ENCODE data around the gene KDM2B.

Gene KDM2B

GRCh38 chr12:121525411-121525810 lies 55.4 kb downstream of the KDM2B start:
- no peak for DNase-seq

GRCh38 chr12:121524196-121524916 lies 56.5 kb downstream of the KDM2B start:
- DNase-seq: no peak

- DNase-seq: no peak
Measured at GRCh38 chr12:121523741-121524140, 57.1 kb downstream of the KDM2B start.

DNA sequence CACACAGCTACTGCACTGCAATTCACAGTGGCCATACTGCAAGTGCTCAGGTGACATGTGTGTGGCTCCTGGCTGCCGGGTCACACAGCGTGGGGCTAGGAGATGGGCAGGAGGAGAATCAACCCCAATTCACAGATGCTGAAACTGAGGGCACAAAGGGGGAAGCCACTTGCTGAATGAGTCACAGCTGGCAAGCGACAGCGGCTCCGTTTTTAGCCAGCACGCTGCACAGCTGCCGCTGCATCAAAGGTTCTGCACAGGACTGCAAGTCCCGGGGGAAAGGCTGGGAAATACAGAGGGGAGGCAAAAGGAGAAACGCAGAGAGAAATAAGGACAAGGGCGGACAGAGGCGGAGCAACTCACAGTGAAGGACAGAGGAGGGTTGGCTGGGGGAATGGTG lies 57.9 kb downstream of the KDM2B start:
- DNase-seq: no peak

DNA sequence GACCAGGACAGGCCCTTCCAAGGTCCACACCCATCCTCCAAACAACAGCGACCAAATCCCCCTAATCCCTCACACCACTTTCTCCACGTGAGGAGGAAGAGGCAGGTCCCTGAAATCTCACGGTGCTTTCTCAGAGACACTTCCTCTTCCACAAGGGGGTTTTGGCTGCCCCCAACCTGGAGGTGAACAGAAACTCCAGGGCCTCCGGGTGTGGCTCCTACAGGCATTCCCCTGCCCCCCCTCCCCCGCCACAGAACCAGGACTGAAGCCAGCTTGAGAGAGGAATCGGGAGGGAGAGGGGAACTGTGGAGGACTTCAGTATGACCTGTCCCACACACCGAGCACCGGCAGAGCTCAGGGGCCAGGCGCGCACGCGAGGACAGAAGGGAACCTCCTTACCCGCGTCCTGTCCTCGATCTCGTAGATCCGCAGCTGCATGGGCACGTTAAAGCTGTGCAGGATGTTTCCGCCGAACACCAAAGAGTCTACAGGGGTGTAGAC lies 60.2 kb downstream of the KDM2B start:
- no peak for DNase-seq

DNA sequence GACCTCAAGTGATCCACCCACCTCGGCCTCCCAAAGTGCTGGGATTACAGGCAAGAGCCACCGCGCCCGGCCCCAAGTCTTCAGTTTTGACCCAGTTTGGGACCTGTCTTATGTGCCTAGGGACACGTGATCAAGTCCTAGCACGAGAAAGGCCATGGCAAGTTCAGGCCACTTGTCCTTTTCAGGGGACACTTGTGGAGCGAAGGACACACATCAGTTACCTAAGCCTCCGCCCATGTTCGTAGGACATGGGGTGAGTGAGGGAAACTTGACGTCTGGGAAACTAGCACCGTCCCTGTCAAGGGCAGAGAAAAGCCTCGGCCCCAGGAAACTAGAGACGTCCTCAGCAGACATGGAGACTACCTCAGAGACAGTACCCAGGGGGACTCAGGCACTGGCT lies 60.7 kb downstream of the KDM2B start:
- no peak for DNase-seq

DNA sequence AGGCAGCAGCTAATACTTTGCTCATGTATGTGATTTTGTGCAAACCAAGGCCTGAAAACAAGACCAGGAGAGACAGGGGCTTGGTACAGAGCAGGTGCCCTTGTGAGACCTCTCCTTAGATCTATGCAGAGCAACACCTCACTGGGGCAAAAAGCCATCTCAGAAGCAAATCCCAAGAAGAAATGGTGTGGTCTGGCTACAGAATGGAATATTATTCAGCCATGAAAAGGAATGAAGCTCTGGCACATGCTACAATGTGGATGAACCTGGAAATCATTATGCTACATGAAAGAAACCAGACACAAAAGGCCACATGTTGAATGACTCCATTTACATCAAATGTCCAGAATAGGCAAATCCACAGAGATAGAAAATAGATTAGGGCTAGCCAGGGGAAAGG lies 61.6 kb downstream of the KDM2B start:
- DNase-seq: no peak

GRCh38 chr12:121518656-121519055 lies 62.2 kb downstream of the KDM2B start:
- DNase-seq: no peak

DNA sequence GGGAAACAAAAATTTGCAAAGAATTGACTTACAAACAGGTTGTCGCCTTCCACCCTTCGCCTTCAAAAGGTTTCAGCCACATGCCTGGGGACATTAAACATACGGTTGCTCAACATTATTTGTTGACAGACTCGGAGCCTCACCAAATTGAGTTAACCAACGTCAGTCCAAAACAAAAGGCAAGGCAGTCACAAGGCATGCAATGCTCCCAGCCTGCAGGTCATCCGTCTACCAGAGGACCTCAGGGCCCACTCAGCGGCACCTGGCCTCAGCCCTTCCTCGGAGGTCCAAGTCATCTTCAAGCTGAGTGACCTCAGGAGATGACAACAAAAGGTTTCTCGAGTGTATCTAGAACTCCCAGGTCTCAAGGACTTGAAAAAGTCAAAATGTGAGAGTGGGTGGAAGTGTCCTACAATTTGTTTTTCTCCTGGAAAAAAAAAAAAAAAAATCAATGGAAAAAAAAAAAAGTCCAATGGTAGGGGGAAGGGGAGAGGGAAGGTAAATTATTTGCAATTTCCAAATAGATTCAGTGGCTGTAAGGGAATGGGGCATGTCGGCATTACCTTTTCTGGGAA lies 64.3 kb downstream of the KDM2B start:
- DNase-seq: no peak

DNA sequence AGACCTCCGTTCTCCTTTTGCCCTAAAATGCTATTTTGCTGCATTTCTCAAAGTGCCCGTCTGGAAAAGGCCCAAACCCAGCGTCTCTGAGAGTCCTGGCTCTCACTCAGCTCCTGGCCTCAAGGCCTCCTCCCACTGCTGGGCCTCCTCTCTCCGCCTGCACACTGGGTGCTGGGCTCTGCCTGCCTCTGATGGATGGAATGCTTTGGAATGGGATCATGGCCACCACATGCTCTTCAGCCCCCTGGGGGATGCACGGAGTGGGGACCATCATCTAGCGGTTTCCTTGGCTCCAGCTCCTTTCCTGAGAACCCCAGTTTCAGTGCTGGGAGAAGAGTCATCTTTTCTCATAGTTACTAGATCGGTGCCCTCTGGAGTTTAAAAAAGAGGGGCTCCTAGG lies 65.2 kb downstream of the KDM2B start:
- no peak for DNase-seq

DNA sequence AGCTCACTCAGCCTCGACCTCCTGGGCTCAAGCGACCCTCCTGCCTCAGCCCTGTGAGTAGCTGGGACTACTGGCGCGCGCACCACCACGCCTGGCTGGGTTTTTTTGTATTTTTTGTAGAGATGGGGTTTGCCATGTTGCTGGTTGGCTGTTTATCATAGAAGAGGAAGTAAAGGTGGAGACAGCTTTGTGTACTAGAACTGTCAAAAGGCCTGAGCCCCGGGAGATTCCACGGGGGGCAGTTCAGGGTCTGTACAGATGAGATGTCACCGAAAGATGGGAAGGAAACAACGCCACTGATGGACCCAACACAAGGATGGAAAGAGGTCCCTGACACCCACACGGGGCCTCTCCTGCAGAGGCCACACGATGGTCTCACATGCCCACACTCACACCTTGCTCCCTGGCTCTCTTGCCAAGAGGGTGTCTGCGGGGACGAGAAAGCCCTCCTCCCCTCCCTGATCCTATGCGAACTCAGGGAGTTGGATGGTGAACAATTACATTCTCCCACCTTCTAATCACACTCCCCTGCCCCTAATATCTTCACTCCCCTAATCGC lies 66.6 kb downstream of the KDM2B start:
- no peak for DNase-seq

- DNase-seq: no peak
Measured at GRCh38 chr12:121513464-121514183, 67.2 kb downstream of the KDM2B start.

DNA sequence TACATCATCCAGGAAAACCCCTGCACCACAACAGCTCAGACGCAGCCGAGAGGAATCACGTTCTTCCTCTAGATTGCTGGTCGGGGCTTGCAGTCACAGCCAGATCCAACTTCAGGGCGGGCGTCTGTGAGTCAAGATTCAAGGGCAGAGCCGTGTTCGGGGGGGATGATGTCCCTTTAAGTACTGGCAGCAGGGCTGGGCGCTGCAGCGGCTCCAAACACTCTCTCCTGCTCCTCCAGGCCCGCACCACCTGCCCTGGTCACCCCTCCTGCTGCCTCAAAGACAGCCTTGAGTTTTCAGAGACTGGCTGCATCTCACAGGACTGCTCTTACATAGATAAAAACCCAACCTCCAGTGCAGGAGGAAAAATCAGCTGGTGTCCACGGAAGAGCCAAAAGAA lies 68.3 kb downstream of the KDM2B start:
- DNase-seq: no peak

DNA sequence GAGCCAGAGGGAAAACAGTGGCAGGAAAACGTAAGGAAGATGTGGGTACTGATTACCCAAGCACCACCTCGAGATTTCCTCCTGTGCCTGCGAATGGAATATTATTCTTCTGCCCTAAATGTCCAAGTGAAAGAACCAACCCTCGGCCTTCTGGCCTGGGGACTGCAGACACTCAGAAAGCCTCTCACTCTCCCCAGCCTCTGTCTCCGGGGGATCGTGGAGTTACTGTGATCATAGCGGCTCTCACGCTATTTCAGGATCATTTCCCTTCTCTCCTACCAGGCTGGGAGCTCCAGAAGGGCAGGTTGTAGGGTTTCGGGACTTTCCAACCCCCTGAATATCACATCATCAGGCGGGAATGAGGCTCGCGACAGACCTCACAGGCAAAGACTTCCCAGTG lies 68.9 kb downstream of the KDM2B start:
- no peak for DNase-seq

DNA sequence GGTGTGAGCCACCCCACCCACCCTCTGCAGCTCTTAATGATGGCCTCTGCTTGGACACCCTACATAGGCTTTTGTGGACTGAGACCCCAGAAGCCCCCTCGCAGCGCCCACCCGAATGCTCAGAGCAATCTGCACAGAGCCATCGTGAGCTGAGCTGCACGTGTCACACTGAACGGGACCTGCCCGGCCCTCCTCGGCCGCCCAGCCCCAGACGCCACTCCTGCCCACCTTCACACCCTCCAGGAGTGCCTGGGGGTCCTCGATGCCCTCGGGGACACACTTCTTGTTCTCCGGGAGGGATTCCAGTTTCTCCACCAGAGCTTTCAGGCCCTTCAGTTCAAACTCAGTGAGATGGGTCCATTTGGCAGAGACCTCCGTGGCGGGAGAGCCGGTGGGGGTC lies 71.5 kb downstream of the KDM2B start:
- no peak for DNase-seq

- DNase-seq: no peak
Measured at GRCh38 chr12:121508533-121508932, 72.3 kb downstream of the KDM2B start.

DNA sequence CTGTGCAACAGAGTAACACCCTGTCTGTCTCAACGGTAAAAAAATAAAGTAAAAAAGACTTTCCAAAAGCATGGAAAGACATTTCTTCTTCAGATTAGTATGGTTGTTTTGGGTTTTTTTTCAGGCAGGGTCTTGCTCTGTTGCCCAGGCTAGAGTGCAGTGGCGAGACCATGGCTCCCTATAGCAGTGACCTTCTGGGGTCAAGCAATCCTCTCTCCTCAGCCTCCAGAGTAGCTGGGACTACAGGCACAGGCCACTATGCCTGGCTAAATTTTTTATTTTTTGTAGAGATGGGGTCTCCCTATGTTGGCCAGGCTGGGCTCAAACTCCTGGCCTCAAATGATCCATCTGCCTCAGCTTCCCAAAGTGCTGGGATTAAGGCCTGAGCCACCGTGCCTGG lies 72.8 kb downstream of the KDM2B start:
- DNase-seq: no peak

- no peak for DNase-seq
Measured at GRCh38 chr12:121507245-121507644, 73.6 kb downstream of the KDM2B start.

GRCh38 chr12:121505513-121505912 lies 75.3 kb downstream of the KDM2B start:
- no peak for DNase-seq

DNA sequence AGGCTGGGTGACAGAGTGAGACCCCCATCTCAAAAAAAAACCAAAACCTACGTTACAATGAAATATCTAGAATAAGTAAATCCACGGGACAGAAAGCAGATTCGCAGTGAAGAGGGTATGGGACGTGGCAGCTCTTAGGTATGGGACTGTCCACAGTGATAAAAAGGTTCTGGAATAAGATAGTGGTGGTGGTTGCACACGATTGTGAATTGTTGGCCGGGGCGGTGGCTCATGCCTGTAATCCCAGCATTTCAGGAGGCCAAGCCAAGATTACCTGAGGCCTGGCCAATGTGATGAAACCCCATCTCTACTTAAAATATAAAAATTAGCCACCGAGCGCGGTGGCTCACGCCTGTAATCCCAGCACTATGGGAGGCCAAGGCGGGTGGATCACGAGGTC lies 76.3 kb downstream of the KDM2B start:
- DNase-seq: no peak

- no peak for DNase-seq
Measured at GRCh38 chr12:121503395-121503794, 77.4 kb downstream of the KDM2B start.

- no peak for DNase-seq
Measured at GRCh38 chr12:121501946-121502345, 78.9 kb downstream of the KDM2B start.

DNA sequence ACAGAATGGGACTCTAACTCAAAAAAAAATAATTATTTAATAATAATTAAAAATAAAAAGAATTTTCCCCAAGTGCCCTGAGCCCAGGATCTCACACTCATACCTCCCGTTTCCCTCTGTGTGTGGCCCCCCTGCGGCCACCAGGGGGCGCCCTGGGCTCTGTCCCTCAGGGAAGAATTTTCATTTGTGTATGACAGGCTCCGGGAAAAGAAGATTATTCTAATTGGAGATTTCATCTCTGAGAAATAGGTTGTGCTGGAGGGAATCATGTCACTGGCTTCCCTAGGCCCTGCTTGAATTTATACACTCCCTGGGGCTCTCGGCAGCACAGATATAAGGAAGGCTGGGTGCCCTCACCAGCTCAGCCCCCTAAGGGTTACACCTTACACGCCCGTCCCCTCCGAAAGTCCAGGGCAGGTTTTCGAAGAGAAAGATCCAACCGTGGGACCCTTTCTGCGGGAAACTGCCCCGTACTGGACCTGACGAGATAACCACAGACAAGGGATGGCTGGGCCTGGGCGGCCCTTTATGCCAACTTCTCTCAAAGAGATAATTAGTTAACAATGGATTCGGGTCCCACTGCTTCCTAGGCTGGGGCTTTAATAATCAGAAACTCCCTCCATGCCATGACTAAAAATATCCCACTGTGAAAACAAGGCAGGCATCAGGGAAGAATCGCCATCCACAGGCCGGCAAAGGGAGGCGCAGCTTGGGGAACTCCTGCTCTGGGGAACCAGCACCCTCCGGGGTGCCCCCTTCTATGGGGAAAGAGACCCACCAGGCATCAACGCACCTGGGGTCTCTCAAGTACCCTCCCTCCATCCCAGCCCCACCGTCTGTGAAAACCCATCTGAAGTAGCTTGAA lies 80.7 kb downstream of the KDM2B start:
- DNase-seq: peak; percentile 53

All from NCI-H748 treated with DMSO at 0.1 percent for 48 hours (cell line).